Measurements from ENCODE around the gene ARID3C. TPM values are rescaled to one million over a fixed set of nuclear protein-coding genes. Genes with fewer than 3 reads are reported as not detected.

ARID3C gene
- total and polyA plus RNA-seq, 10 of the 15 experiments (the other 5 are each of a cell fraction or from before 2014, with no cell fraction given), result not detected

GRCh38 chr9:34623374-34624235 lies 5.3 kb downstream of the ARID3C start:
- Histone ChIP-seq H3K36me3 (ENCODE audit: control insufficient read depth in 2 of 2, insufficient read depth in 2 of 2, low read length in 1 of 2) (no peaks in the 10 kb centered on the region), H3K27me3 (replicated peaks in 1 of 2; ENCODE audit: control insufficient read depth in 2 of 2, insufficient read depth in 2 of 2, low read length in 1 of 2) (peaks cover 7 to 20% of the 10 kb centered on the region in 2 experiments; a peak in 3 of 4 replicates), H3K9me3 (replicated peaks; ENCODE audit: control insufficient read depth, insufficient read depth, low read length) (no peaks in the 10 kb centered on the region; the same call in 2 of the 3 replicates), H3K9ac (ENCODE audit: control insufficient read depth, insufficient read depth, low read length) (no peak overlapping the region), H2AFZ (ENCODE audit: control insufficient read depth, low read depth, low read length) (no peak overlapping the region), H3K4me2 (ENCODE audit: control insufficient read depth, insufficient read depth) (no peak overlapping the region), H3K4me3 (no peak overlapping the region), H3K4me1 (ENCODE audit: control insufficient read depth, insufficient read depth, low read length) (peaks cover 6% of the 10 kb centered on the region), H3K79me2 (ENCODE audit: control insufficient read depth, insufficient read depth, low read length) (peaks cover 2% of the 10 kb centered on the region; the same call in 1 of the 2 replicates), H3K27ac (ENCODE audit: control insufficient read depth, insufficient read depth) (no peak overlapping the region), H4K20me1 (ENCODE audit: control insufficient read depth, insufficient read depth) (no peaks in the 10 kb centered on the region; the same call in 1 of the 2 replicates)
- POLR2A ChIA-PET, result no interaction called here
- SMC1A ChIA-PET (ENCODE audit: uncharacterized antibody, unreplicated experiment), result no interaction called here
- RAD21 ChIA-PET (ENCODE audit: unreplicated experiment), result no interaction called here
- in situ Hi-C loops (cut with MboI) (no loop called here), intact Hi-C loops (cut with micrococcal nuclease; ENCODE audit: unreplicated experiment) (no loop called here)
- no peak for FAIRE-seq
- ATAC-seq, result no peak
- BruUV-seq (replicated peaks), result no TSS peak
- 6% methylated on average over 31 of the region's 63 CpGs for WGBS (ENCODE audit: insufficient coverage, insufficient replicate concordance, low lambda C conversion rate, missing lambda C conversion rate)
- CTCF ChIA-PET, result interaction anchor here (1.3 to 4.9 kb wide), 2 partner anchors 12 to 123 kb away, joined by 3 to 58 read pairs; partner anchors contain the start of gene SIGMAR1
- no peak for DNase-seq (ENCODE audit: low read depth, low spot score)
- TF ChIP-seq BHLHE40 (IDR thresholded peaks at IDR 0.05; ENCODE audit: borderline replicate concordance in 1 of 2, low read depth in 2 of 2, low read length in 1 of 2) (peak in 1 of 2 experiments; percentile 33; a peak in 1 of 4 replicates), RUNX3 (IDR thresholded peaks at IDR 0.05; ENCODE audit: low read length) (peak; percentile 10; the same call in 1 of the 2 replicates), HDGF (IDR thresholded peaks at IDR 0.05) (no peak)
